GM12875 (cell line): ENCODE results near the gene MORN3.

Experiments used
- H3K4me3 ChIP-seq: one replicate; pipeline ENCODE4 v1.5.1; 2011; ENCODE audit warnings: low read depth, low read length, control low read depth
- TF ChIP-seq, protein P1 (sequence below): IDR thresholded peaks from 2 replicates; pipeline ENCODE4 v1.5.1; 2011; ENCODE audit warnings: low read depth, mild to moderate bottlenecking, control low read depth, inconsistent platforms, low read length, moderate library complexity, borderline replicate concordance; ENCODE audit not compliant: insufficient read depth

Gene MORN3

GRCh38 chr12:121657305-121658008 lies 12.0 kb downstream of the MORN3 start:
- TF ChIP-seq, protein P1, sequence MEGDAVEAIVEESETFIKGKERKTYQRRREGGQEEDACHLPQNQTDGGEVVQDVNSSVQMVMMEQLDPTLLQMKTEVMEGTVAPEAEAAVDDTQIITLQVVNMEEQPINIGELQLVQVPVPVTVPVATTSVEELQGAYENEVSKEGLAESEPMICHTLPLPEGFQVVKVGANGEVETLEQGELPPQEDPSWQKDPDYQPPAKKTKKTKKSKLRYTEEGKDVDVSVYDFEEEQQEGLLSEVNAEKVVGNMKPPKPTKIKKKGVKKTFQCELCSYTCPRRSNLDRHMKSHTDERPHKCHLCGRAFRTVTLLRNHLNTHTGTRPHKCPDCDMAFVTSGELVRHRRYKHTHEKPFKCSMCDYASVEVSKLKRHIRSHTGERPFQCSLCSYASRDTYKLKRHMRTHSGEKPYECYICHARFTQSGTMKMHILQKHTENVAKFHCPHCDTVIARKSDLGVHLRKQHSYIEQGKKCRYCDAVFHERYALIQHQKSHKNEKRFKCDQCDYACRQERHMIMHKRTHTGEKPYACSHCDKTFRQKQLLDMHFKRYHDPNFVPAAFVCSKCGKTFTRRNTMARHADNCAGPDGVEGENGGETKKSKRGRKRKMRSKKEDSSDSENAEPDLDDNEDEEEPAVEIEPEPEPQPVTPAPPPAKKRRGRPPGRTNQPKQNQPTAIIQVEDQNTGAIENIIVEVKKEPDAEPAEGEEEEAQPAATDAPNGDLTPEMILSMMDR: no peak
- H3K4me3 ChIP-seq: no peak overlapping the region

DNA sequence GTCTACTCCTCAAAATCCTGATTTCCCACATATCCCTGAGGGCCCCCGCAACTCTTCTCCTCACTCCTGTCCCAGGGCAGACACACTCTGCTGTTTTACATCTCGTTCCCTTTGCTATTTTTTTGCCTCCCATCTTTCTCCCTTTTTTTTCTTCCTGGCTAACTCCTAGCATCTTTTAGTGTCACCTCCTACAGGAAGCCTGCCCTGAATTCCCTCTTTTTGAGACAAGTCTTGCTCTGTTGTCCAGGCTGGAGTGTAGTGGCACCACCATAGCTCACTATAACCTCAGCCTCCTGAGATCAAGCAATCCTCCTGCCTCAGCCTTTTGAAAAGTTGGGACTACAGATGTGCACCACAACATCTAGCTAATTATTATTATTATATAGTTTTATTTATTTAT lies 13.3 kb downstream of the MORN3 start:
- H3K4me3 ChIP-seq: no peak overlapping the region
- TF ChIP-seq, protein P1: no peak

DNA sequence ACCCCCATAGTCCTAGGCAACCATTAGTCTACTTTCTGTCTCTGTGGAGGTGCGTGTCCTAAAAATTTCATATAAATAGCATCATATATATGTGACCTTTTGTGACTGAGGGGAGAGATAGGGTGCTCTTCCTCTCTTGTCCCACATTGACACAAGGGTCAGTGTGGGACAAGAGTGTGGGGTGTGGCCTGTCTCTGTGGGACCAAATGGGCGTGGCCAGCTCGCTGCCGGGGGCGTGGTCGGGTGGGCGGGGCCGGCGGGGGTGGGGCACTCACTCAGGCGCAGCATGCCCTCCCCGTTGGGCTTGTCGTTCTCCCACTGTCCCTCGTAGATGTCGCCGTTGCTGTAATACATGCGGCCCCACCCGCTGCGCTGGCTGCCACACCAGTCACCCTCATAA lies 15.5 kb downstream of the MORN3 start:
- H3K4me3 ChIP-seq: no peak overlapping the region
- TF ChIP-seq, protein P1: no peak

DNA sequence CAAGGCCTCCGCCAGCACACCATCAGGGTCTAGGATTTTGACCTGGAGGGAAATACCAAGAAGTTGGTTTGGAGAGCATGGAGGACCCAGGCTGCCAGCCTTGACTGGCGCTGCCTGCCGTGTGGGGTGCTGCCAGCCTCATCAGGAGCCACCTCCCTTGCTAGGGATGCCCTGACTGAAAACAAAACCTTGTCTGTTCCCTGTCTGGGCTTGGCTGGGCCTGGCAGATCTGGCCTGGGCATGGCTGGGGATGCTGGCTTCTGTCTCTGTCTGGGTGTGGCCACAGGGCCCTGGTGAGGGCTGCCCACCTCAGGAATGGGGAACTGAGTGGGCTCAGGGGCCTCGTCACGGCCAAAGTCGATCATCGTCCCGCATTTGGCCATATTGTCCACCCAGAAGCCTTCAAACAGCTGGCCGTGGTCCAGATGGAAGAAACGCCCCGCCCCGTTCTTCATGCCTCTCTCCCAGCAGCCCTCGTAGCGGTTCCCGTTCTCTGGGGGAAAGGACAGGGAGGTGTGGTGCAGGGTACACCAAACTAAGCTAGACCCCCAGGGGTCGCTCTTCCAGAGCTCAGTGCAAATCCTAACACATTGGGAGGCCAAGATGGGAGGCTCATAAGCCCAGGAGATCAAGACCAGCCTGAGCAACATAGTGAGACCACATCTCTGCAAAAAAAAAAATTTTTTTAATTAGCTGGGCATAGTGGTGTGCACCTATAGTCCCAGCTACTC lies 16.5 kb downstream of the MORN3 start:
- TF ChIP-seq, protein P1: no peak
- H3K4me3 ChIP-seq: no peak overlapping the region

DNA sequence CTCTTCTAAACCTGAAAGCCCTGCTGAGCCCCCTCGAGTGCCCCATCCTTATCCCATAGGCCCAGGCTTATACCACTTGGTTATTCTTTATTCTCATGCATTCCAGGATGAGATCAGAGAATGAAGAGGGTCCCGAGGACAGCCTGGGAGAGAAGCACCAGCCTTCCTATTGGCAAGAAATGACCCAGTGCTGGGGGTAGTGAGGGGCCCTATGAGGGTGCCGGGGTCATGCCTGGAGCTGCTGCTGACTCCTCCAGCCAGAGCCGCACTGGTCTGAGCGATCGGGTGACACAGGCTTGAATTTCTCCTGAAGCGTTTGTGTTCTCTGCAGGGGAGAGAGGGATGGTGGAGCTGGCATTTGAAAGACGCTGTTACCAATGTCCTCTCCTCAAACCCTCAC lies 18.1 kb downstream of the MORN3 start:
- H3K4me3 ChIP-seq: no peak overlapping the region
- TF ChIP-seq, protein P1: no peak

- no peak overlapping the region for H3K4me3 ChIP-seq
- TF ChIP-seq, protein P1: no peak
Observed at GRCh38 chr12:121649819-121650353, 19.6 kb downstream of the MORN3 start.

GRCh38 chr12:121649322-121649721 lies 20.1 kb downstream of the MORN3 start:
- TF ChIP-seq, protein P1: no peak
- no peak overlapping the region for H3K4me3 ChIP-seq
